Panc1 (cell line): Measurements from ENCODE around the gene ZFYVE21.

Experiments
- CTCF ChIP-seq: fragments of 450-650 bp; IDR thresholded peaks from 2 replicates; pipeline ENCODE4 v1.5.1; 2017; ENCODE audit warnings: mild to moderate bottlenecking
- POLR2AphosphoS5 ChIP-seq: IDR thresholded peaks from 2 replicates; pipeline ENCODE4 v1.6.1; 2012; ENCODE audit warnings: mild to moderate bottlenecking, low read depth, low read length, moderate library complexity
- TCF7L2 ChIP-seq: IDR thresholded peaks from 2 replicates; pipeline ENCODE4 v1.6.1; 2011; ENCODE audit warnings: mild to moderate bottlenecking, low read depth, low read length, inconsistent platforms

GRCh38 chr14:103728721-103729120 is 13.1 kb downstream of the ZFYVE21 start:
- TF ChIP-seq POLR2AphosphoS5 (no peak), CTCF (no peak), TCF7L2 (no peak)
